Fibroblast of lung (primary cell): ENCODE data around the gene TSPAN16.

Source experiments
- CTCF ChIP-seq, 2 donors: IDR thresholded peaks in 1 of 2; conservative IDR thresholded peaks in 1 of 2; 1 replicate in 1 of 2; 2 replicates in 1 of 2; pipeline ENCODE4 v1.5.1; 2011 to 2012; ENCODE audit warnings: low read length in 2 of 2, control low read depth in 1 of 2, inconsistent platforms in 1 of 2, low read depth in 1 of 2, mild to moderate bottlenecking in 1 of 2
- EZH2 ChIP-seq: IDR thresholded peaks from 2 replicates; pipeline ENCODE4 v1.5.1; 2012; ENCODE audit warnings: low read length, control low read depth, mild to moderate bottlenecking; ENCODE audit errors: missing control alignments

- TF ChIP-seq CTCF (conservative IDR thresholded peaks at IDR 0.05 in 1 of 2, IDR thresholded peaks at IDR 0.05 in 1 of 2; ENCODE audit: low read depth in 1 of 2, low read length in 2 of 2): no peak
- no peak for TF ChIP-seq EZH2
Measured at GRCh38 chr19:11299946-11300810, 4.2 kb downstream of the TSPAN16 start.
